K562 (cell line): ENCODE data around the gene SGMS1. TPM values are rescaled to one million over a fixed set of nuclear protein-coding genes. Genes with fewer than 3 reads are reported as not detected.

ENCODE experiments used
- ATAC-seq: fragments of 200-7000 bp; cut with Tn5 transposase; 3 replicates; pipeline ENCODE4 v1.9.1; 2020; ENCODE audit warnings: moderate library complexity
- BruUV-seq: library from RNA; stranded (reverse); fragments of 400-500 nt; replicated peaks from 2 replicates; lab custom pipeline; 2021; lab: Mats Ljungman, UMichigan
- CTCF ChIA-PET: fragments of 300-600 bp; formaldehyde crosslinking; extraction: SDS; loops from one replicate; lab custom pipeline; 2021; ENCODE audit warnings: low intra/inter-chr PET ratio; lab: Yijun Ruan, JAX
- POLR2A ChIA-PET: fragments of 300-600, 350-650 bp; sonication (Branson Sonifier 250); formaldehyde crosslinking; extraction: SDS; loops from one replicate; lab custom pipeline; 2021; ENCODE audit warnings: antibody characterized with exemption, inconsistent platforms; lab: Yijun Ruan, JAX
- DNase-seq, 4 experiments: peaks; one replicate each; pipeline versions ENCODE4 v3.0.0 to v3.0.0-alpha.2; 2011 to 2018; ENCODE audit warnings: low spot score in 3 of 4, mixed read lengths in 3 of 4; ENCODE audit errors: extremely low read depth in 1 of 4
- FAIRE-seq: peaks from 2 replicates; lab custom pipeline; 2011; peaks lifted over from hg19 to GRCh38; lab: Jason Lieb, UNC
- H2AFZ ChIP-seq: 2 replicates; pipeline ENCODE4 v1.6.0; 2011; ENCODE audit warnings: low read depth, low read length, control low read depth, inconsistent platforms
- H3K27ac ChIP-seq: fragments of 200-600 bp; 3 replicates; pipeline ENCODE4 v1.8.0; 2011; ENCODE audit warnings: low read depth, mild to moderate bottlenecking, control low read depth, inconsistent platforms, low read length, moderate library complexity, mixed read lengths; ENCODE audit errors: extremely low read depth
- H3K27me3 ChIP-seq, 2 experiments: fragments of 300-600 bp in 1 of 2; 2 replicates in 1 of 2; 3 replicates in 1 of 2; pipeline versions ENCODE4 v1.6.0 to v1.8.0; 2011; ENCODE audit warnings: inconsistent platforms in 2 of 2, low read length in 2 of 2, mild to moderate bottlenecking in 1 of 2, mixed read lengths in 1 of 2, moderate library complexity in 1 of 2; ENCODE audit not compliant: control insufficient read depth in 2 of 2, insufficient read depth in 2 of 2
- H3K36me3 ChIP-seq: fragments of 300-600 bp; 3 replicates; pipeline ENCODE4 v1.8.0; 2011; ENCODE audit warnings: mild to moderate bottlenecking, low read length, inconsistent platforms; ENCODE audit not compliant: control insufficient read depth, insufficient read depth
- H3K4me1 ChIP-seq, 2 experiments: fragments of 200-600 bp in 1 of 2; replicated peaks in 1 of 2; 2 replicates in 1 of 2; 3 replicates in 1 of 2; pipeline versions ENCODE4 v1.5.1 to v1.8.0; 2011; ENCODE audit warnings: inconsistent platforms in 2 of 2, low read length in 2 of 2, mild to moderate bottlenecking in 1 of 2, mixed read lengths in 1 of 2, moderate library complexity in 1 of 2; ENCODE audit not compliant: control insufficient read depth in 2 of 2, insufficient read depth in 2 of 2
- H3K4me2 ChIP-seq: 2 replicates; pipeline ENCODE4 v1.6.1; 2011; ENCODE audit warnings: low read length, control low read depth, inconsistent platforms, mixed read lengths; ENCODE audit not compliant: insufficient read depth
- H3K4me3 ChIP-seq: fragments of 200-600 bp; sonication (generic), shearing (Covaris generic); 2 replicates; pipeline ENCODE4 v1.5.1; 2016; ENCODE audit warnings: control low read depth, inconsistent platforms
- H3K79me2 ChIP-seq: fragments of 200-600 bp; 3 replicates; pipeline ENCODE4 v1.8.0; 2011; ENCODE audit warnings: low read length, inconsistent platforms; ENCODE audit not compliant: control insufficient read depth, insufficient read depth
- H3K9ac ChIP-seq, 2 experiments: 2 replicates each; pipeline versions ENCODE4 v1.6.0 to v1.6.1; 2011; ENCODE audit warnings: low read depth in 2 of 2, low read length in 2 of 2, control low read depth in 1 of 2, inconsistent platforms in 1 of 2, mild to moderate bottlenecking in 1 of 2, mixed read lengths in 1 of 2; ENCODE audit not compliant: insufficient read depth in 1 of 2
- H3K9me1 ChIP-seq: one replicate; pipeline ENCODE4 v1.6.0; 2011; ENCODE audit warnings: inconsistent platforms, mild to moderate bottlenecking, low read length, moderate library complexity; ENCODE audit not compliant: control insufficient read depth, insufficient read depth
- H3K9me3 ChIP-seq: replicated peaks from 2 replicates; pipeline ENCODE4 v1.5.1; 2011; ENCODE audit warnings: low read depth, low read length, inconsistent platforms; ENCODE audit not compliant: control insufficient read depth, insufficient read depth
- H4K20me1 ChIP-seq: replicated peaks from 2 replicates; pipeline ENCODE4 v1.6.1; 2011; ENCODE audit warnings: low read length, inconsistent platforms, mixed read lengths; ENCODE audit not compliant: control insufficient read depth, insufficient read depth
- ATF3 ChIP-seq, 2 experiments: fragments of 450-650 bp in 1 of 2; sonication (generic) in 1 of 2; formaldehyde crosslinking in 1 of 2; IDR thresholded peaks in 1 of 2; conservative IDR thresholded peaks in 1 of 2; 2 replicates each; pipeline versions ENCODE4 v1.6.1 to v1.8.1; 2016 to 2023; ENCODE audit warnings: mild to moderate bottlenecking in 2 of 2, moderate library complexity in 2 of 2, inconsistent platforms in 1 of 2, missing genetic modification reagents in 1 of 2
- CEBPB ChIP-seq: fragments of 450-650 bp; IDR thresholded peaks from 2 replicates; pipeline ENCODE4 v1.6.1; 2016; ENCODE audit warnings: missing genetic modification characterization, missing compliant biosample characterization
- CEBPG ChIP-seq, 3 experiments: fragments of 200-800 bp in 1 of 3; sonication (Bioruptor generic) in 1 of 3; sonication (generic) in 1 of 3; formaldehyde crosslinking in 1 of 3; IDR thresholded peaks in 2 of 3; conservative IDR thresholded peaks in 1 of 3; 2 replicates each; pipeline versions ENCODE4 v1.6.1 to v1.8.0; 2016 to 2022; ENCODE audit warnings: missing compliant biosample characterization in 2 of 3, missing genetic modification characterization in 2 of 3, mild to moderate bottlenecking in 1 of 3, missing genetic modification reagents in 1 of 3
- CTBP1 ChIP-seq: fragments of 450-650 bp; IDR thresholded peaks from 2 replicates; pipeline ENCODE4 v1.6.1; 2016; ENCODE audit warnings: borderline replicate concordance
- ELF2 ChIP-seq: fragments of 250-450 bp; sonication (Bioruptor Pico); IDR thresholded peaks from 2 replicates; pipeline ENCODE4 v1.5.0; 2021; ENCODE audit warnings: mild to moderate bottlenecking
- ESRRA ChIP-seq: fragments of 450-650 bp; IDR thresholded peaks from 2 replicates; pipeline ENCODE4 v1.6.1; 2014; ENCODE audit warnings: low read depth, mild to moderate bottlenecking, moderate library complexity, borderline replicate concordance
- RFX1 ChIP-seq: fragments of 450-650 bp; IDR thresholded peaks from 2 replicates; pipeline ENCODE4 v1.6.1; 2016; ENCODE audit warnings: mild to moderate bottlenecking, moderate library complexity
- TRIM24 ChIP-seq, 2 experiments: fragments of 450-650 bp; IDR thresholded peaks; 2 replicates each; pipeline ENCODE4 v1.6.1; 2016
- ZNF140 ChIP-seq: fragments of 250-450 bp; sonication (Bioruptor Pico); IDR thresholded peaks from 2 replicates; pipeline ENCODE4 v1.8.0; 2021; ENCODE audit warnings: moderate library complexity, mild to moderate bottlenecking, inconsistent platforms
- WGBS: fragments of 100-300 bp; shearing (Covaris generic); methylation state at CpG from one replicate; pipeline ENCODE4 v1.1.6; 2016; ENCODE audit warnings: low coverage, mixed read lengths; ENCODE audit not compliant: insufficient coverage; ENCODE audit errors: missing lambda C conversion rate; 5-methylcytosine and 5-hydroxymethylcytosine counted together
- in situ Hi-C: fragments of 300-500 bp; cut with MboI; formaldehyde crosslinking; loops from 4 replicates; pipeline ENCODE4 v1.15.0; 2018; ENCODE audit warnings: inconsistent platforms, mixed read lengths
- intact Hi-C: fragments of 100-400 bp; cut with micrococcal nuclease; formaldehyde crosslinking; loops from 2 replicates; pipeline ENCODE4 v1.14.2; 2022
- polyA plus RNA-seq, 8 experiments: library from polyadenylated mRNA; depleted of rRNA in 4 of 8; stranded (reverse) in 5 of 8; unstranded in 3 of 8; fragments of >200 nt; fragmentation: Nextera tagmentation in 2 of 8; fragmentation: Illumina TruSeq in 1 of 8; extraction: Ambion mirVana in 2 of 8; extraction: Trizol in 1 of 8; gene quantifications; 2 replicates each; pipeline versions ENCODE4 v1.2.1 to v1.2.3, GENCODE V29; 2011 to 2014; ENCODE audit warnings: inconsistent platforms in 1 of 8, missing spikeins in 1 of 8
- total RNA-seq, 7 experiments: library from RNA; depleted of rRNA in 6 of 7; stranded (reverse); fragments of >200 nt in 6 of 7; fragmentation: Illumina TruSeq in 2 of 7; extraction: Trizol in 2 of 7; gene quantifications; 2 replicates each; pipeline versions ENCODE4 v1.2.1 to v1.2.3, GENCODE V29; 2011 to 2021; ENCODE audit warnings: low replicate concordance in 1 of 7

The SGMS1 gene
- total and polyA plus RNA-seq, 9 of the 15 experiments (the other 6 are each of a cell fraction or from before 2014, with no cell fraction given) = 22.6 to 232 (median 82.2) TPM

- Histone ChIP-seq H3K9ac (peak overlapping the region in 1 of 2 experiments; percentile 17; a peak in 1 of 4 replicates), H3K79me2 (peaks cover 99% of the 10 kb centered on the region), H4K20me1 (no peaks in the 10 kb centered on the region), H3K9me3 (no peaks in the 10 kb centered on the region), H2AFZ (no peak overlapping the region), H3K4me2 (peak overlapping the region; percentile 36), H3K36me3 (peaks cover 7% of the 10 kb centered on the region), H3K4me1 (peaks cover 37 to 72% of the 10 kb centered on the region in 2 experiments), H3K4me3 (no peak overlapping the region), H3K9me1 (no peaks in the 10 kb centered on the region), H3K27me3 (no peaks in the 10 kb centered on the region), H3K27ac (peak overlapping the region; percentile 49)
- ATAC-seq = peak; percentile 60
- WGBS = 55% methylated on average over 2 of the region's 2 CpGs
- in situ Hi-C loops = no loop called here
- intact Hi-C loops = no loop called here
- no peak for DNase-seq
- ChIA-PET POLR2A (interaction anchor here (0.7 to 1.4 kb wide), 3 partner anchors 13 to 260 kb away, joined by 3 read pairs; no protein-coding TSS in a partner anchor), CTCF (no interaction called here)
- BruUV-seq = no TSS peak
- TF ChIP-seq RFX1 (peak; percentile 23; the same call in 1 of the 2 replicates), CEBPG (CRISPR knock-in tag; IDR thresholded peaks at IDR 0.05) (peak; percentile 78), CEBPG (tag; conservative IDR thresholded peaks at IDR 0.05 in 1 of 2, IDR thresholded peaks at IDR 0.05 in 1 of 2) (peak; percentile 75 to 82), TRIM24 (IDR thresholded peaks at IDR 0.05) (peak in 1 of 2 experiments; percentile 19; a peak in 1 of 4 replicates), CEBPB (tag) (peak; percentile 89), ESRRA (0 out of 2 replicates have a peak, but pooled peaks have one; percentile 22), CTBP1 (peak; percentile 33; the same call in 1 of the 2 replicates), ELF2 (CRISPR knock-in tag) (no peak), ATF3 (IDR thresholded peaks at IDR 0.05) (0 out of 2 replicates have a peak, but pooled peaks have one; percentile 42), ATF3 (CRISPR knock-in tag; conservative IDR thresholded peaks at IDR 0.05) (no peak), ZNF140 (CRISPR knock-in tag) (no peak)
- FAIRE-seq = no peak
These were observed 51.7 kb downstream of the SGMS1 start for GRCh38 chr10:50572017-50572491.
